Endometrial microvascular endothelial cells (primary cell): Measurements from ENCODE around the gene PLEKHH2. TPM values are rescaled to one million over a fixed set of nuclear protein-coding genes. Genes with fewer than 3 reads are reported as not detected.

ENCODE experiments used
- in situ Hi-C: cut with HindIII; loops from 2 replicates; pipeline ENCODE4 v1.10.0; 2017; ENCODE audit warnings: low sequenced_read_pairs, low pct_unique_long_range_greater_than_20kb; ENCODE audit errors: inconsistent ontology term
- total RNA-seq: library from RNA; depleted of rRNA; stranded (reverse); fragments of >200 nt; gene quantifications from one replicate; pipeline ENCODE4 v1.2.3, GENCODE V29; 2015; ENCODE audit errors: inconsistent ontology term

Gene PLEKHH2
- total RNA-seq, 1 donor from 2014 or later = 1.0 TPM

GRCh38 chr2:43745457-43745856 is 108.4 kb downstream of the PLEKHH2 start:
- in situ Hi-C loops = no loop called here

DNA sequence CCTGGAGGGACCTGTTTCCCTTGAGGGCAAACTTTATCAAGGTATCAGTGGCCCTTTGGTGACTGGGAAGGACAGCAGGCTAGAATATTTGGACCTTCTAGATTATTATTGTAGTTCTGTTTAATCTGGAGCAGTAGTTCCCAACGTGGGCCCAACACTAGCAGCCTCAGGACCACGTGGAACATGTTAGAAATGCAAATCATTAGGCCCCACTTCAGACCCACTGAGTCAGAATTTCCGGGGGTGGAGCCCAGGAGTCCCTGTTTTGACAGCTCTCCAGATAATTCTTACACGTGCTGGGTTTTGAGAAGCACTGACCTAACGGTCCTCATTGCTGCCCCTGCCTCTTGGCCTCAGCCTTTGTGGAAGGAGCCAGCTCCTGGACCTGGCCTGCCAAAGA is 111.3 kb downstream of the PLEKHH2 start:
- in situ Hi-C loops = no loop called here

- in situ Hi-C loops = no loop called here
These were observed 112.5 kb downstream of the PLEKHH2 start for GRCh38 chr2:43749583-43749982.

- in situ Hi-C loops = no loop called here
These were observed 114.5 kb downstream of the PLEKHH2 start for GRCh38 chr2:43751476-43751990.

DNA sequence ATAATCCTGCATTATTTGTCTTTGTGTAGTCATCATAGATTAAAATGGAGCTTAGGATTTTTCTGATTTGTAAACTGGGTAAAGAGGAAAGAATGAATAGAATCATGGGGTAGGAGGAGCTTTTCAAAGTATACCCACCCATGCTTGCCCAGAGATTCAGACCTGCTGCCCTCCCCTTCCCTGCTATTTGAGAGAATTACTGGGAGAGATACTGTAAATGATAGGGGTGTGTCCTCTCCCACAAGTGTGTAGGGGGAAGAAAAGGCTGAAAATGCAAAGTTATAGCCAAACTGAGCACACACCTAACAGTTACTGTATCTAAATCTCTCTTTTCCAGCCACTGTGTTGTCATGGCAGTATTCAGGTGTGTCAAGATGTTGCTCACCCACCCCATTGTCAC is 115.2 kb downstream of the PLEKHH2 start:
- in situ Hi-C loops = no loop called here

- in situ Hi-C loops = no loop called here
These were observed 117.1 kb downstream of the PLEKHH2 start for GRCh38 chr2:43754180-43754579.

DNA sequence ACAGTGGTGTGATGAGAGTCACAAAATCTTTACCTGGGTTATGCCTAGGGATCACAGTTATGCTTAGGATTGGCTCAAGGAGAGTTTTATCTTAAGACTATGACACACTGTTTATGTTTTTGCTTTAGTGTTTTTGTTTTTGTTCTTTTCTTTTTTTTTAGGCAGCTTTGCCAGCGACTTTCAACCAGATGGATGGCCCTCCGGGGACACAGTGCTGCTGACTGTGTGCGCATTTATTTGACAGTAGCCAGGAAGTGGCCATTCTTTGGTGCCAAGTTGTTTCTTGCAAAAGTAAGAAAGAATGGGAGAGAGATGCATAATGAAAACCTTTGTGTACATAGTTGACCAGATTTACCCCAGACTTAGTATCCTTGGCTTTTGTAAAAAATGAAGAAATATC is 121.7 kb downstream of the PLEKHH2 start:
- in situ Hi-C loops = no loop called here

DNA sequence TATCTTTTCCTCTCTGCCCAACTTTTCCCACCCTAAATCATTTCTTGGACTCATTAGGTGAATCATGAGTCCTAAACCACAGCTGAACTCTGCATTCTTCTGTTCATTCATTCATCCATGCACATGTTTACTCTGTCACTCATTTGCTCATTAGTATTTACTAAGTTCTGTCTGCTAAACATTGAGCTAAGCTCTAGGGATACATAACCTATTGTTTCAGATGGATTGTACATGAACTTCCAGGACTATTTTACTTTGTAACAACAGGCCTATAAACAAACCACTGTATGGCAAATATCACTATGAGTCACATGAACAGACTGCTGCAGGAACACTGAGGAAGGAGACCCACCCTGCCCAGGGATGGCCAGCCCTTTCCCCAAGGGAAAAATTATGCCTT is 122.1 kb downstream of the PLEKHH2 start:
- in situ Hi-C loops = no loop called here

GRCh38 chr2:43762286-43762685 is 125.2 kb downstream of the PLEKHH2 start:
- in situ Hi-C loops = no loop called here

DNA sequence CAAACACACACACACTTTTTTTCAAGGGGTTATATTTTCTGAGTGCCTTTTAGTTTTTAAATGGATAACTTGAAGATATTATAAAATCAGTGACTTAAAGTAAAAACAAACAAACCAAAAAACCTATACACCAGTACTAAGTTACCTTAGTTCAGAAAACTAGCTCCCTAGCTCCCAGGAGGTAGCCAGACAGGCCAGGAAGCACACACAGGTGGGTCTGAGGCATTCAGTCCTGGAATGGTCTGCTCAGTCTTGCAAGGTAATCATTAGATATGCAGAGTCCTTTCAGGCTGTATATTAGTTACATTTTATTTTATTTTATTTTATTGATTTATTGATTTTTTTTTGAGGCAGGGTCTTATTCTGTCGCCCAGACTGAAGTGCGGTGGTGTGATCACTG is 126.0 kb downstream of the PLEKHH2 start:
- in situ Hi-C loops = no loop called here

- in situ Hi-C loops = no loop called here
These were observed 127.1 kb downstream of the PLEKHH2 start for GRCh38 chr2:43764086-43764705.

GRCh38 chr2:43766006-43766405 is 128.9 kb downstream of the PLEKHH2 start:
- in situ Hi-C loops = no loop called here

DNA sequence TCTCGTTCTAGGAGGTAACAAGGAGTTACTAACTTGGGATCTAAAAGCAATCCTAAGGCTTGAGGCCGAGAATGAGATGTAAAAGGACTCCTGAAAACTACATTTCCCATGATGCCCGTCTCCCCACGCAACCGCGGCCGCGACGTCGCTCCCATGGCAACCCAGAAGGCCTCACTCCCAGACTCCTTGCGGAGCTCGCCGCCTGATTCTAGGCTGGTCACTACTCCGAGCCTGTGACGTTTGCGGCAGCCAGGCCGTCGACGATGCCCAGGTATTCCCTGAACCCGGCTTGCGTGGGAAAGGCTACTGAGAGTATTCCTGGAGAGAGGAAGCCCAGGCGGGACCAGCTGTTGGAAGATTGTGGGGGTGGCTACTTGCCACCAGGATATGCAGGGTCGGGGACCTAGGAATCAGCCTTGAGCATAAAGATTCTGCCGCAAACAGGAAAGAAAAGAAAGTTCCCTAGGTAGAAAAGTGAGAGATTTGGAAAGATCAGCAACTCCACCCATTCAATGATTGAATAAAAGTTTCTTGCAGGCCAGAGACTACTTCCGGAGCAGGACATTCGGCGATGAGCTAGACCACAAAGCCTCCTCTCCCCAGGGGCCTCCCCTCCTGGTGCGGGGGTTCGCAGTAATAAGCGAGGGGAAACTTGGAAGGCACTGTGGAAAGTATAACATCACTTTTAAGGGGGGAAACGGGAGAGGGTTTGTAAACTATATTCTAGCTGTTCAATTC is 137.0 kb downstream of the PLEKHH2 start, which contains the start of gene DYNC2LI1:
TSS of gene DYNC2LI1 (plus strand) at position 164 of the 738 bp plus-strand sequence. CDS start at position 264, 100 bp downstream.
- in situ Hi-C loops = no loop called here

DNA sequence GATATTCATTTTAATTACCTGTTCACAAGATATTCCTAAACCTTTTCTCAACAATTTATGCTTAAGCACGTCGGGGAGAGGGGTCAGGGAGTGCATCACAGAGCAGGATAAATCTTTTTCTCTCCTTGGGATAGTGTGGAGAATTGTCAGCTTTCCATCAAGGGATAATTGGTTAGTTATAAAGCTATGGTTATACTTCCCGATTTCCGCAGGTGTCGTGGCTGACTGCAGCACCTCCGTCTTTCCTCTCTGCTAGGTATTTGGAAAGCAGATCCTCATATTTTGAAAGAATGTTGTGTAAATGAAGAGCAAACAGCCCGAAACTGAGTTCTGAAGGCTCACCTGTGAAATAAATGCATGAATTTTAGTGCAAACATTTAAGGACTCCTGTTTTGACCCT is 137.6 kb downstream of the PLEKHH2 start:
- in situ Hi-C loops = no loop called here

GRCh38 chr2:43776324-43776723 is 139.3 kb downstream of the PLEKHH2 start:
- in situ Hi-C loops = no loop called here

GRCh38 chr2:43777306-43777926 is 140.4 kb downstream of the PLEKHH2 start:
- in situ Hi-C loops = no loop called here

DNA sequence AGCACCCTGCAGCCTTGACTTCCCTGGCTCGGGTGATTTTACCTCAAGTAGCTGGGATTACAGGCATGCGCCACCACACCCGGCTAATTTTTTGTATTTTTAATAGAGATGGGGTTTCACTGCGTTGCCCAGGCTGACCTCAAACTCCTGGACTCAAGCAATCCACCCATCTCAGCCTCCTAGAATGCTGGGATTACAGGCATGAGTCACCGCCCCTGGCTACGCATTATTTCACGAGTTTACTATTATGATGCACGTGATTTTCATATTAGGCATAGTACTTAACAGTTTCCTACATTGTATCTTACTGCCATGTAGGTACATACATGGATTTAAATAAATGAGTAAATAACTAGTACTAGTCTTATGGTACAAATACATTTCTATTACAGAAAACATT is 141.2 kb downstream of the PLEKHH2 start:
- in situ Hi-C loops = no loop called here

- in situ Hi-C loops = no loop called here
These were observed 150.8 kb downstream of the PLEKHH2 start for GRCh38 chr2:43787895-43788294.

- in situ Hi-C loops = no loop called here
These were observed 151.6 kb downstream of the PLEKHH2 start for GRCh38 chr2:43788646-43789045.

GRCh38 chr2:43790147-43790546 is 153.1 kb downstream of the PLEKHH2 start:
- in situ Hi-C loops = no loop called here
